ENCODE data around the gene PLA2G6.
"Not testable (repeated sequence)": the region's sequence is repeated elsewhere in the genome, so short reads cannot be mapped to it uniquely, and the experiment has no call there.

The PLA2G6 gene

GRCh38 chr22:38120359-38121110, 61.1 kb downstream of the PLA2G6 start:
- no peak overlapping the region for H3K4me3 ChIP-seq (ENCODE audit: low read length)
- no peaks in the 10 kb centered on the region for H3K27me3 ChIP-seq (ENCODE audit: control insufficient read depth, insufficient read depth, low read length)
- no peaks in the 10 kb centered on the region for H3K36me3 ChIP-seq (ENCODE audit: insufficient read depth, low read length)
- no peaks in the 10 kb centered on the region for H3K9me3 ChIP-seq (replicated peaks; ENCODE audit: low read length)
- no peak overlapping the region for H3K9ac ChIP-seq (ENCODE audit: low read depth, low read length)
- H3K4me1 ChIP-seq (ENCODE audit: control insufficient read depth, insufficient read depth, low read length) = no peaks in the 10 kb centered on the region
- H3K4me2 ChIP-seq (ENCODE audit: low read length) = no peak overlapping the region

- not testable (repeated sequence) for H3K4me2 ChIP-seq (ENCODE audit: low read length); H3K9me3 ChIP-seq (replicated peaks; ENCODE audit: low read length); H3K36me3 ChIP-seq (ENCODE audit: insufficient read depth, low read length); H3K4me1 ChIP-seq (ENCODE audit: control insufficient read depth, insufficient read depth, low read length); H3K4me3 ChIP-seq (ENCODE audit: low read length); H3K27me3 ChIP-seq (ENCODE audit: control insufficient read depth, insufficient read depth, low read length); H3K9ac ChIP-seq (ENCODE audit: low read depth, low read length)
These were observed 62.9 kb downstream of the PLA2G6 start for GRCh38 chr22:38118747-38119146.

GRCh38 chr22:38118182-38118581, 63.4 kb downstream of the PLA2G6 start:
- no peak overlapping the region for H3K4me3 ChIP-seq (ENCODE audit: low read length)
- no peaks in the 10 kb centered on the region for H3K27me3 ChIP-seq (ENCODE audit: control insufficient read depth, insufficient read depth, low read length)
- H3K4me1 ChIP-seq (ENCODE audit: control insufficient read depth, insufficient read depth, low read length) = no peaks in the 10 kb centered on the region
- H3K36me3 ChIP-seq (ENCODE audit: insufficient read depth, low read length) = no peaks in the 10 kb centered on the region
- H3K4me2 ChIP-seq (ENCODE audit: low read length) = no peak overlapping the region
- H3K9ac ChIP-seq (ENCODE audit: low read depth, low read length) = no peak overlapping the region
- no peaks in the 10 kb centered on the region for H3K9me3 ChIP-seq (replicated peaks; ENCODE audit: low read length)

GRCh38 chr22:38117556-38117955, 64.1 kb downstream of the PLA2G6 start:
- not testable (repeated sequence) for H3K27me3 ChIP-seq (ENCODE audit: control insufficient read depth, insufficient read depth, low read length); H3K9ac ChIP-seq (ENCODE audit: low read depth, low read length); H3K4me2 ChIP-seq (ENCODE audit: low read length); H3K4me1 ChIP-seq (ENCODE audit: control insufficient read depth, insufficient read depth, low read length); H3K36me3 ChIP-seq (ENCODE audit: insufficient read depth, low read length); H3K4me3 ChIP-seq (ENCODE audit: low read length); H3K9me3 ChIP-seq (replicated peaks; ENCODE audit: low read length)

GRCh38 chr22:38115423-38116205, 66.0 kb downstream of the PLA2G6 start:
- Histone ChIP-seq H3K4me2 (ENCODE audit: low read length) (no peak overlapping the region), H3K4me1 (ENCODE audit: control insufficient read depth, insufficient read depth, low read length) (no peaks in the 10 kb centered on the region), H3K9ac (ENCODE audit: low read depth, low read length) (no peak overlapping the region), H3K9me3 (replicated peaks; ENCODE audit: low read length) (no peaks in the 10 kb centered on the region), H3K36me3 (ENCODE audit: insufficient read depth, low read length) (no peaks in the 10 kb centered on the region), H3K27me3 (ENCODE audit: control insufficient read depth, insufficient read depth, low read length) (no peaks in the 10 kb centered on the region), H3K4me3 (ENCODE audit: low read length) (no peak overlapping the region)

GRCh38 chr22:38114484-38115398, 66.9 kb downstream of the PLA2G6 start:
- Histone ChIP-seq H3K4me1 (ENCODE audit: control insufficient read depth, insufficient read depth, low read length) (no peaks in the 10 kb centered on the region), H3K27me3 (ENCODE audit: control insufficient read depth, insufficient read depth, low read length) (no peaks in the 10 kb centered on the region), H3K4me2 (ENCODE audit: low read length) (no peak overlapping the region), H3K9me3 (replicated peaks; ENCODE audit: low read length) (no peaks in the 10 kb centered on the region), H3K9ac (ENCODE audit: low read depth, low read length) (no peak overlapping the region), H3K36me3 (ENCODE audit: insufficient read depth, low read length) (no peaks in the 10 kb centered on the region), H3K4me3 (ENCODE audit: low read length) (no peak overlapping the region)

GRCh38 chr22:38112381-38112780, 69.2 kb downstream of the PLA2G6 start:
- no peaks in the 10 kb centered on the region for H3K9me3 ChIP-seq (replicated peaks; ENCODE audit: low read length)
- no peak overlapping the region for H3K4me2 ChIP-seq (ENCODE audit: low read length)
- H3K4me3 ChIP-seq (ENCODE audit: low read length) = no peak overlapping the region
- H3K36me3 ChIP-seq (ENCODE audit: insufficient read depth, low read length) = no peaks in the 10 kb centered on the region
- no peaks in the 10 kb centered on the region for H3K27me3 ChIP-seq (ENCODE audit: control insufficient read depth, insufficient read depth, low read length)
- H3K9ac ChIP-seq (ENCODE audit: low read depth, low read length) = no peak overlapping the region
- H3K4me1 ChIP-seq (ENCODE audit: control insufficient read depth, insufficient read depth, low read length) = peaks cover 6% of the 10 kb centered on the region

GRCh38 chr22:38111925-38112355, 69.7 kb downstream of the PLA2G6 start:
- H3K9me3 ChIP-seq (replicated peaks; ENCODE audit: low read length) = no peaks in the 10 kb centered on the region
- peaks cover 6% of the 10 kb centered on the region for H3K4me1 ChIP-seq (ENCODE audit: control insufficient read depth, insufficient read depth, low read length)
- H3K4me2 ChIP-seq (ENCODE audit: low read length) = no peak overlapping the region
- H3K27me3 ChIP-seq (ENCODE audit: control insufficient read depth, insufficient read depth, low read length) = no peaks in the 10 kb centered on the region
- no peak overlapping the region for H3K9ac ChIP-seq (ENCODE audit: low read depth, low read length)
- H3K36me3 ChIP-seq (ENCODE audit: insufficient read depth, low read length) = no peaks in the 10 kb centered on the region
- no peak overlapping the region for H3K4me3 ChIP-seq (ENCODE audit: low read length)

GRCh38 chr22:38110863-38111852, 70.5 kb downstream of the PLA2G6 start:
- Histone ChIP-seq H3K36me3 (ENCODE audit: insufficient read depth, low read length) (no peaks in the 10 kb centered on the region), H3K4me3 (ENCODE audit: low read length) (no peak overlapping the region), H3K4me1 (ENCODE audit: control insufficient read depth, insufficient read depth, low read length) (peaks cover 6% of the 10 kb centered on the region), H3K4me2 (ENCODE audit: low read length) (no peak overlapping the region), H3K27me3 (ENCODE audit: control insufficient read depth, insufficient read depth, low read length) (no peaks in the 10 kb centered on the region), H3K9ac (ENCODE audit: low read depth, low read length) (no peak overlapping the region), H3K9me3 (replicated peaks; ENCODE audit: low read length) (no peaks in the 10 kb centered on the region)

- Histone ChIP-seq H3K9ac (ENCODE audit: low read depth, low read length) (no peak within 1 kb of the TSS), H3K4me1 (ENCODE audit: control insufficient read depth, insufficient read depth, low read length) (peaks cover 6% of the 10 kb centered on the region), H3K36me3 (ENCODE audit: insufficient read depth, low read length) (no peaks in the 10 kb centered on the region), H3K9me3 (replicated peaks; ENCODE audit: low read length) (no peaks in the 10 kb centered on the region), H3K4me3 (ENCODE audit: low read length) (no peak within 1 kb of the TSS), H3K4me2 (ENCODE audit: low read length) (no peak within 1 kb of the TSS), H3K27me3 (ENCODE audit: control insufficient read depth, insufficient read depth, low read length) (no peaks in the 10 kb centered on the region)
These were observed 71.4 kb downstream of the PLA2G6 start, which contains the start of gene BAIAP2L2 for GRCh38 chr22:38110008-38110862. TSS of gene BAIAP2L2 (minus strand) at chr22:38110684. CDS start at chr22:38110525, 159 bp downstream.

All from skeletal muscle satellite cell (primary cell).